Stimulated activated CD4-positive, alpha-beta T cell treated with anti-CD3 and anti-CD28 coated beads, TNF-alpha, amount 100 ng/mL, for 24 hours (primary cell): ENCODE results near the gene DENND6B.

Experiments
- DNase-seq, 3 experiments: peaks; one replicate each; pipeline ENCODE4 v3.0.0-alpha.2; 2020; ENCODE audit warnings: low read depth in 3 of 3

The DENND6B gene

DNA sequence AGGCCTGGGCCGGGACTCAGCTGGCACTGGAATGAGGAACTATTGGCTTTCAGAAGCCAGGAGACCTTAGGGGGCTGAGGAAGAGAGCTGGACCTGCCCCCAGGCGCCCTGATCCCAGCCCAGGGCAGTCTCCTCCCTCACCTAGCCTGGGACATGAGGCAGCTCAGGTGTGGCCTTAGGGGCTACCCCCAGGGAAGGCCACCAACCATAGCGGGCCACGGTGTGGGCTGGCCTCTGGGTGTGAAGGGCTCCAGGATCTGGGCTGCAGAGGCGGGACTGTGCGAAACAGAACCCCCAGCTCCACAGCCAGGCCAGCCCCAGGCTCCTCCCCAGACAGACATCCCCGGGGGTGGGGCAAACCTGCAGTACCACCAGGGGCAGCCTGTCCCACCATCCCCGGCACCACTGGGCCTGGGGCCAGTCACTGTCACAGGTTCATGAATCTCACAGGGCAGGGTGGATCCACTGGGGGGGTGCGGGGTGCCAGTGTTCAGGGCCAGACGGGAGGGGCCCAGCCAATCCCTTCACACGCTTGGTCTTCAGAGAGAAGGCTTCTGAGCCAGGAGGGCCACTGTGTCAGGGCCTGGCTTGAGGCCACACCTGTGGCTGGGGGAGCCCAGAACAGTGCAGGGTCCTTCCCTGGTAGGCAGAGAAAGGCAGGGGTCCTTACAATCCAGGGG lies 22.8 kb downstream of the DENND6B start:
- no peak for DNase-seq

DNA sequence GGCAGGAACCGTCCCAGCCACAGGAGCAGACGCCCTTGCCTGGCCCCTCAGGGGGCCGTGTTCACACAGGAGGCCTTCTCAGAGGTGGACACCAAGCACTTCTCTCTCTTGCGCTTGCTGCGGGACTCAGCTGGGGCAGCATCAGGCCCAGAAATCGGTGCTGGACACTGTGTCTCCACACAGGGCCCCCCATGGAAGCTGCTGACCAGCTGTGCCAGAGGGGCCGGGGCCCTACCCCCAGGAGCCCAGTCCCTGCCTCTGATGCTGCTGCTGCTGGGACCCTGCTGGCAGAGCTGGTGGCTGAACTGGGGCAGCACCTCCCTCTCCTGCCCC lies 23.3 kb downstream of the DENND6B start:
- DNase-seq: no peak

- DNase-seq: no peak
Observed at GRCh38 chr22:50302564-50302963, 24.2 kb downstream of the DENND6B start.

DNA sequence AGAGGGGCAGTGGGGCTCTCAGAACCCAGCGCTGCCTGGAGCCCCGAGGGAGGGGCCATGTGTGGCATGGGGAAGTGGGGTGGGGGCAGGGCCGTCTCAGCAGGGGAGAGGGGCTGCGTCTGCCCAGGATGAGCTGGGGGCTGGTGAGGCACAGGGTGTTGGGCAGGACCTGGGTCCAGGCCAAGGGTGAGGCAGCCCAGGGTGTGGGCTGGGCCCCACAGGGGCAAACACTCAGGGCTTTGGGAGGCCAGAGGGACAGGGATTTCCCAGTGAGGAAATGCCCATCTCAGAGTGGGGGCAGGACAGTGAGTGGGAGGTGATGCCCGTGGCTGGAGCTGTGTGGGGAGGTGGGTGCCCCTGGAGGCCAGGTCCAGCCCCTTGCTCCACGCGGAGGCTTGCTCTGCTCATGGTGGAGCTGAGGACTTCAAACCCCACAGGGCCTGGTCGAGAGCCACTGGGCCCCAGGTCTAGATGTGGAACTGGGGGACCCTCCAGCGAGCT lies 24.7 kb downstream of the DENND6B start:
- DNase-seq: no peak

DNA sequence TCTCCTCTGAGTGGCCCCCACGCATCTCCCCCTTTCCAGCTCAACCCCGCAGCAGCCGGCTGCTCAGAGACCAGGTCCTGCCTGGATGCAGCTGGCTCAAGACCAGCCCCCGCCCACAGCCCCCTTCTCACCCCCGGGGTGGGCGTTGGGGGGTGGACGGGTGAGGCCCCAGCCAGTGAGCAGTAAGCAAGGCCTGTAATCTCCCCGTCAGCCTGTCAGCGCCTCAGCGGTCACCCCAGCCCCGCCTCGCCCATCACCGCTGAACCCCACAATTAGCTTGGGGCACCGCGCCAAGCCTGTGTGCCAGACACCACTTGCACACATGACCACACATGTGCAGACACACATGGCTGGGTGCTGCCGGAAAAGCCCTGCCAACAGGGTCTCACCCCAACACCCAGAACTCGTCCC lies 25.2 kb downstream of the DENND6B start:
- no peak for DNase-seq

GRCh38 chr22:50300620-50301257 lies 26.1 kb downstream of the DENND6B start:
- no peak for DNase-seq

GRCh38 chr22:50299785-50300619 lies 26.8 kb downstream of the DENND6B start:
- DNase-seq: no peak

- DNase-seq: no peak
Observed at GRCh38 chr22:50298937-50299784, 27.7 kb downstream of the DENND6B start.

GRCh38 chr22:50298266-50298637 lies 28.6 kb downstream of the DENND6B start:
- DNase-seq: no peak

GRCh38 chr22:50297510-50298265 lies 29.1 kb downstream of the DENND6B start:
- DNase-seq: no peak

- no peak for DNase-seq
Observed at GRCh38 chr22:50296658-50297490, 29.9 kb downstream of the DENND6B start.

GRCh38 chr22:50294319-50294656 lies 32.5 kb downstream of the DENND6B start:
- DNase-seq: no peak

DNA sequence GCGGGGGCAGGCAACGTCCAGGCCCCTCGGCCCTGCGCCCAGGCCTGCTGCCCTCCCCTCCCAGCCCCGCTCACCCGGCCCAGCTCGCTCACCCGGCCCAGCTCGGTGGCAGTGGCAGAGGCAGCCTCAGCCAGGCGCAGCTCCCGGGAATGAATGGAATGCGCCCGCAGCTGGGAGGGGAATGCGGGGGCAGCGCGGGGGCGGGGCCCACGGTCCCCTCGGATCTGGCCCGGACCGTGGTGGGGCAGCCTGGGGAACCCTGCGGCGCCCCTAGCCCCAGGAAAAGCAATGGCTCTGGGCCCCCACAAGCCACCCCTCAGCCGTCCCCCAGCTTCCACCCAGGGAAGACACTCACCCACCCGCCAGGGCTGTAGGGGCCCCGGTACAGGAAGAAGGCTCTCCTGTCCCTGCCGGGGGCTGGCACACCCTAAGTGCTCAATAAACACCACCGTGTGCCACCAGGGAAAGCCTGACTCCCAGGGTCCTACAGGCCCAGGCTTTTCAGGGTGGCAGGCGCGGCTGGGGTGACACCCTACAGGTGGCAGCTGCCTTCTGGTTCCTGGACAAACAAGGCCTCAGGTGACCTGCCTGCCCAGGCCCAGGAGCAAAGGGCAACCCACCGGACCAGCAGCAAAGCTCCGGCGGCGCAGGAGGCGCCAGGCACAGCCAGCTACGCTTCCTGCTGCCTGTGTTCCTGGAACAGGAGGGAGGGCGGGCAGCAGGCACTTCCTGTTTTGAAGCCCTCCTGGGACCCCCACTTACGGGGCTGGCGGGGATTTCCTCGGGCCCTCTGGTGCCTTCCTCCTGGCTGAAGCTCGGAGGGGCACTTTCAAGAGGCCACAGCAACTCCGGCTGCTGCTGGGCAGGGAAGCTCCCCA lies 33.1 kb downstream of the DENND6B start:
- no peak for DNase-seq

GRCh38 chr22:50292643-50293440 lies 34.0 kb downstream of the DENND6B start:
- DNase-seq: no peak

DNA sequence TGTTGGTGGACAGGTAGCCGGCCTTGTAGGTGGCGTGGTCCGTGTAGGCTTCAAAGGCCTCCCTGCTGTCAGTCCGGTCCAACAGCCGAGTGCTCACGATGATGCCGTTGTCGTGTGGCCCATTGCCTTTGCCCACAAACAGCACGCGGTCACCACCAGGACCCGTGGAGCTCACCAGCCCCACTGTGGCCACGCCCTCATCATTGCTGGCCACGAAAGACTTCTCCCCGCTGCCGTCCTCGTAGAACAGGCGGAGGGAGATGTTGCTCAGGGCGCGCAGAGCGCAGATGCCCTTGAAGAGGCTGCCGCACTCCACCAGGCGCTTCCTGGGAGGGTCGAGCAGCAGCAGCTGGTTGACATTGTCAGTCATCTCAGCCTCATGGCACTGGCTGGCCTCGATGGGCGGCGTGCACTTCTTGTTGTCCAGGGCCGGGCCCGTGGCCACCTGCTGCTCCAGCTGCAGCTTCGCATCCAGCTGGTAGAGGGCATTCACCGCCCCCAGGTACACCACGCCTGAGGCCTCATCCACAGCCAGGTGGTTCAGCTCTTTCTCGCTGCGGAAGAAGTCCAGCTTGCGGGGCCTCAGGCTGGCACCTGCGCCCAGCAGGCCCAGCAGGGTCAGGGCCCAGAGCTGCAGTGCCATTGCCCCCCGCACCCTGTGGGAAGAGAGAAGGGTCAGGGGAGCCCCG lies 36.7 kb downstream of the DENND6B start:
- no peak for DNase-seq

GRCh38 chr22:50289151-50289941 lies 37.5 kb downstream of the DENND6B start:
- no peak for DNase-seq

DNA sequence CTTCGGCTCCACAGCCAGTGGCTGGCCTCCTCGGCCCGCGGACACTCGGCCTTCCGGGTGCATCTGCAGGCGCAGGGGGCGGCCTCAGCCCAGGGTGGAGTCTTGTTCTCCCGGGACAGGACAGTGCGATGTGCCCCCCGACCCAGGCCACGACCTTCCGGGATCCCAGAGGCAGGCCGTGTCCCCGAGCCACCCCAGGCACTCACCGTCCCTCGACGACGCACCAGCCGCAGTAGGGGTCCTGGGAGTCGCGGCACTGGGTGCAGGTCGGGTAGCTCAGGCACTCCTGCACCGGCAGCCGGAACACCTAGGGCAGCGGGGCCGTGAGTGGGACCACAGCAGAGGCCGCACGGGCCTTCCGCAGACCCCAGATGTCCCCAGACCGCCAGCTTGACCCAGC lies 39.1 kb downstream of the DENND6B start:
- DNase-seq: no peak
